Kasumi-1 (cell line): Measurements from ENCODE around the gene ABHD3.
"Not testable (repeated sequence)": the region's sequence is repeated elsewhere in the genome, so short reads cannot be mapped to it uniquely, and the experiment has no call there.

Experiments used
- DNase-seq, 2 experiments: peaks; one replicate each; lab custom pipeline; 2025; lab: John Stamatoyannopoulos, UW

ABHD3 gene, protein sequence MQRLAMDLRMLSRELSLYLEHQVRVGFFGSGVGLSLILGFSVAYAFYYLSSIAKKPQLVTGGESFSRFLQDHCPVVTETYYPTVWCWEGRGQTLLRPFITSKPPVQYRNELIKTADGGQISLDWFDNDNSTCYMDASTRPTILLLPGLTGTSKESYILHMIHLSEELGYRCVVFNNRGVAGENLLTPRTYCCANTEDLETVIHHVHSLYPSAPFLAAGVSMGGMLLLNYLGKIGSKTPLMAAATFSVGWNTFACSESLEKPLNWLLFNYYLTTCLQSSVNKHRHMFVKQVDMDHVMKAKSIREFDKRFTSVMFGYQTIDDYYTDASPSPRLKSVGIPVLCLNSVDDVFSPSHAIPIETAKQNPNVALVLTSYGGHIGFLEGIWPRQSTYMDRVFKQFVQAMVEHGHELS

GRCh38 chr18:21704603-21705364 is at the start of gene ABHD3:
ABHD3 (minus strand) TSS chr18:21704774; CDS start chr18:21704665, 109 bp downstream.
- peak; percentile 82 to 88 for DNase-seq

- no peak for DNase-seq
These were observed 43.5 kb upstream of the ABHD3 start for GRCh38 chr18:21747764-21748693.

DNA sequence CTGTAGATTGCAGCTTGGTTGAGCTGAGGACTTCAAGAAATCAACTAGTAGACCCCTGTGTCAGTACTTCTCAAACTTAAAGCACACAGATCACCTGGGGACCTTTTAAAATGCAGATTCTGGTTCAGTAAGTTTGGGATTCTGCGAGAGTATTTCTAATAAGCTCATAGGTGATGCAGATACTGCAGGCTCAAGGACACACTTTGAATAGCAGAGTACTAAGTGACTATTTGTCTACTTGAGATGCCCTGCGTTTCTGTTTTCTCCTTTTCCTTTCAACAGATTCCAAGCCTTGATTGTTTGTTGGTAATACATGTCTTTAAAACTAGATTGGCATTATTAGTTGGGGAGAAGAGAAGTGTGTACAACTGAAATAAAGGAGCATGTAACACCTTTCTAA is 42.7 kb upstream of the ABHD3 start:
- no peak for DNase-seq

GRCh38 chr18:21745231-21745630 is 40.7 kb upstream of the ABHD3 start:
- no peak for DNase-seq

- no peak for DNase-seq
These were observed 38.7 kb upstream of the ABHD3 start for GRCh38 chr18:21743166-21743832.

GRCh38 chr18:21742315-21742687 is 37.7 kb upstream of the ABHD3 start:
- no peak for DNase-seq

DNA sequence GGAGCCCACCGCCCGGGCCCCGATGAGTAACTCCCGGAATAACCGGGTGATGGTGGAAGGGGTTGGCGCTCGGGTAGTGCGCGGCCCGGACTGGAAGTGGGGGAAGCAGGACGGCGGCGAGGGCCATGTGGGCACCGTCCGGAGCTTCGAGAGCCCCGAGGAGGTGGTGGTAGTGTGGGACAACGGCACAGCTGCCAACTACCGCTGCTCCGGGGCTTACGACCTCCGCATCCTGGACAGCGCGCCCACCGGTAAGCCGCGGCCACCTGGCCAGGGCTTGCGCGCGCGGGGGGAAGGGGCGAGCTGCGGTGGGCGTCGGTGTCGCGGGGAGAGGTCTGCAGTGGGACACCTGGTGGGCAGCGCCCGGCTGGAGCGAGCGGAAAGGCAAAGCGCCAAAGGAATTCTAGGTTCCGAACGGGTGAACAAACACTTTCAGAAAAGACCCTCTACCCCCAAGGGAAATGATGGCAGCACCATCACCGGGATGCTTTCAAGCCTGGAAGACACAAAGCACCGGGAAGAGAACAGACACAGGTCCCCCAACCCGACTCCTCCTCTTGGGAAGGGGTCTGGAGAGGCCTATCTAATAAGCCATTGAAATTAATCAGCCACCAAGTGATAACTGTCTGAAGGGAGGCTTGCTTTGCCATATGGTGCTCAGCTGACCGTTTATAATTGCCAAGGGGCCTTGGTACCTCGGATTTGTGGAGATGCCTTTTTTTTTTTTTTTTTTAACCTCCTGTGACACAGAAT is 37.2 kb upstream of the ABHD3 start:
- DNase-seq: peak in 1 of 2 experiments; percentile 16

DNA sequence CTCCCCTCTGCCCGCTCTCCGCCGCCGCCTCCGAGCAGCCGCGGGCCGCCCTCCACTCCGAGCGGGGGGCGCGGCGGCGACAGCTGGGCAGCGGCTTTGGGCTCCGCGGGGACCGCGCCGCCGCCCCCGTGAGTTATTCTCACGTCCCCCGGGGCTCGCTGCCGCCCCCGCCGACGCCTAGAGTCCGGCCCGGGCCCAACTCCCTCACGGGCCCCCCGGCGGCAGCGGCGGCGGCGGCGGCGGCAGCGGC is 36.7 kb upstream of the ABHD3 start:
- no peak for DNase-seq

GRCh38 chr18:21740538-21741311 is 36.2 kb upstream of the ABHD3 start, which contains the start of gene MIB1:
MIB1 (plus strand) TSS chr18:21740792; CDS start chr18:21741584, 792 bp downstream.
- DNase-seq: peak; percentile 92 to 95

DNA sequence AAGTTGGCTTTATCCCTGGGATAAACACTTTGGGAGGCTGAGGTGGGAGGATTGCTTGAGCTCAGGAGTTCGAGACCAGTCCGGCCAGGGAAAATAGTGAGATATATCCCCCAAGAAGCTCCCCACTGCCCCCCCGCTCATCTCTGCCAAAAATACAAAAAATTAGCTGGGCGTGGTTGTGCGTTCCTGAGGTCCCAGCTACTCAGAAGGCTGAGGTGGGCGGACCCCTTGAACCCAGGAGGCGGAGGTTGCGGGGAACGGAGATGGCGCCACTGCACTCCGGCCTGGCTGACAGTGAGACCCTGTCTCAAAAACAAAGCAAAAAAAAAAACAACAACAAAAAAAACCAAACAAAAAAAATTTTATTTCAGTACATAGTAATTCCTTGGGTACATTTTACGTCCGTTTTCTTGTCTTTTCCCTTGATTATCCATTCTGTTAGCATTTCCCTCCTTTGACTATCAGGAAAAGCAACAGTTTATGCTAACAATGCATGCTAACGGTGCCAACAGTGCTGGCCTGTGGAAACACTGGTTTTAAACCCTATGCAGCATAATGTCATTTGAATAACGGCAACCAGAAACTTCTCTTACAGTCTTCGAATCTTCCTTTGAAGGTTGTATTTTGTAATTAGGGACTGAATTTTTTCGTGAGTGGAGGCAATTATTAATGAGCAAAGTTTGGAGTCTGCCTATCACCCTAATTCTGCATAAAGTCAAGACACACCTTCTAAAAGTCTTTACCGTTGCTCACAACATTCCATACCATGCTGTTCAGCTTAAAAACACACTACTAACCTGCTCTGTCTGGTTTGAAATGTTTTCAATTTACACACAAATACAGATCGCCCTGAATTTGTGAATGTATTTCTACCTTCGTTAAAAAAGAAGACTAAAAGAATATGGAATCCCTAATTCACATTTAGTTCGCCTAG is 35.3 kb upstream of the ABHD3 start:
- peak; percentile 73 to 88 for DNase-seq

GRCh38 chr18:21736926-21737325 is 32.4 kb upstream of the ABHD3 start:
- not testable (repeated sequence) for DNase-seq

GRCh38 chr18:21735452-21736015 is 31.0 kb upstream of the ABHD3 start:
- no peak for DNase-seq

GRCh38 chr18:21733011-21733410 is 28.4 kb upstream of the ABHD3 start:
- DNase-seq: no peak

DNA sequence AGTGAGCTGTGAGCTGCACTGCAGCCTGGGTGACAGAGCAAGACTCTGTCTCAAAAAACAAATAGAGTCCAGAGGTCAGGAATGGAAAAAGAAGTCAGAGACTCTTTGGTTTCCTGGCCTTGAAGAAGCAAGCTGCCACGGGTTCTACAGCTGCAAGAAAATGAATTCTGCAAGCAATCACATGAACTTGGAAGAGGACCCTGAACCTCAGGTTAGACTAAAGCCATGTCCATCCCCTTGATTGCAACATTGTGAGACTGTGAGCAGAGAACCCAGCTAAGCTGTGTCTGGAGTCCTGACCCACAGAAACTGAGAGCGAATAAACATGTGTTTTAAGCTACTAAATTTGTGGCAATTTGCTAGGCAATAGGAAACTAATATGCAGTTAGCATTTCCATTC is 23.1 kb upstream of the ABHD3 start:
- no peak for DNase-seq

- no peak for DNase-seq
These were observed 20.6 kb upstream of the ABHD3 start for GRCh38 chr18:21725201-21725600.

GRCh38 chr18:21722687-21723086 is 18.1 kb upstream of the ABHD3 start:
- no peak for DNase-seq

DNA sequence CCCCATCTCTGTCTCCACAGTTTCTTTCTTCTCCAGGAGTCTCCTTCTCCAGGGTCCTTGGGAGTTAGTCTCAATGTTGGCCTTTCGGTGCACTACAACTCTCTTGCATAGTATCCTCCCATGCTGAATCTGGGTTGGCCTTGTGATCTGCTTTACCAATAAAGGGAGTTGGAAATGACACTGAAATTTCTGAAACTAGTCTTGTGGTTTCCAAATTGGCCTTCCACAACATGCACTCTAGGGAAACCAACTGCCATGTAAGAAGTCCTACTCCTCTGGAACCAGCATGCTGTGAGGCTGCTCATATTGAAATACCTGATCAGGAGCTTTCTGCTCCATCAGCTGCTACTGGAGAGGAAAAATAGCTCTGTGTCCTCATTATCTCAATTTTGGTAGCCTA is 9.9 kb upstream of the ABHD3 start:
- DNase-seq: no peak

GRCh38 chr18:21707130-21707529 is 2.6 kb upstream of the ABHD3 start:
- not testable (repeated sequence) for DNase-seq

GRCh38 chr18:21706386-21706865 is 1.9 kb upstream of the ABHD3 start:
- no peak for DNase-seq
